NCI-H146 treated with DMSO at 0.1 percent for 48 hours (cell line): ENCODE measurements around the gene OGFOD1.

Experiments
- DNase-seq: peaks from one replicate; lab custom pipeline; 2025; ENCODE audit not compliant: unreplicated experiment; lab: John Stamatoyannopoulos, UW

OGFOD1 gene

GRCh38 chr16:56520251-56520577 lies 68.9 kb downstream of the OGFOD1 start:
- no peak for DNase-seq

- DNase-seq = no peak
Observed at GRCh38 chr16:56525236-56525635, 73.9 kb downstream of the OGFOD1 start.
